Measurements from ENCODE around the gene KDSR. TPM values are rescaled to one million over a fixed set of nuclear protein-coding genes. Genes with fewer than 3 reads are reported as not detected.

KDSR gene
- polyA plus RNA-seq, 1 donor from 2014 or later: 14.7 TPM

GRCh38 chr18:63292831-63293683 lies 73.9 kb downstream of the KDSR start:
- no peaks in the 10 kb centered on the region for H4K20me1 ChIP-seq (ENCODE audit: insufficient read depth)
- H2AFZ ChIP-seq (ENCODE audit: low read depth, low read length): no peak overlapping the region
- H3K9ac ChIP-seq (ENCODE audit: low read length): no peak overlapping the region
- no peaks in the 10 kb centered on the region for H3F3A ChIP-seq (ENCODE audit: insufficient read depth, low read length, poor library complexity, severe bottlenecking)
- H3K4me2 ChIP-seq (ENCODE audit: low read length): no peak overlapping the region
- no peaks in the 10 kb centered on the region for H3K9me2 ChIP-seq (ENCODE audit: insufficient read depth, low read length)
- H3K36me3 ChIP-seq (ENCODE audit: insufficient read depth, low read length): no peaks in the 10 kb centered on the region
- no peaks in the 10 kb centered on the region for H3K9me3 ChIP-seq (ENCODE audit: low read length)
- no peak overlapping the region for H3K27ac ChIP-seq (ENCODE audit: low read length)
- H3K79me2 ChIP-seq (replicated peaks; ENCODE audit: insufficient read depth, low read length): no peaks in the 10 kb centered on the region
- no peaks in the 10 kb centered on the region for H3K27me3 ChIP-seq (ENCODE audit: insufficient read depth, low read depth, low read length)
- H3K4me3 ChIP-seq (ENCODE audit: low read length): no peak overlapping the region
- TF ChIP-seq MXI1 (conservative IDR thresholded peaks at IDR 0.05; ENCODE audit: poor library complexity, severe bottlenecking) (no peak), EZH2 (IDR thresholded peaks at IDR 0.05; ENCODE audit: borderline replicate concordance, insufficient read depth, low read length, poor library complexity, severe bottlenecking) (no peak), POLR2AphosphoS5 (IDR thresholded peaks at IDR 0.05) (no peak), EP300 (conservative IDR thresholded peaks at IDR 0.05; ENCODE audit: poor library complexity, severe bottlenecking) (no peak), SMC3 (conservative IDR thresholded peaks at IDR 0.05; ENCODE audit: poor library complexity) (no peak), RAD21 (conservative IDR thresholded peaks at IDR 0.05) (no peak)
- TF ChIP-seq, protein P1, sequence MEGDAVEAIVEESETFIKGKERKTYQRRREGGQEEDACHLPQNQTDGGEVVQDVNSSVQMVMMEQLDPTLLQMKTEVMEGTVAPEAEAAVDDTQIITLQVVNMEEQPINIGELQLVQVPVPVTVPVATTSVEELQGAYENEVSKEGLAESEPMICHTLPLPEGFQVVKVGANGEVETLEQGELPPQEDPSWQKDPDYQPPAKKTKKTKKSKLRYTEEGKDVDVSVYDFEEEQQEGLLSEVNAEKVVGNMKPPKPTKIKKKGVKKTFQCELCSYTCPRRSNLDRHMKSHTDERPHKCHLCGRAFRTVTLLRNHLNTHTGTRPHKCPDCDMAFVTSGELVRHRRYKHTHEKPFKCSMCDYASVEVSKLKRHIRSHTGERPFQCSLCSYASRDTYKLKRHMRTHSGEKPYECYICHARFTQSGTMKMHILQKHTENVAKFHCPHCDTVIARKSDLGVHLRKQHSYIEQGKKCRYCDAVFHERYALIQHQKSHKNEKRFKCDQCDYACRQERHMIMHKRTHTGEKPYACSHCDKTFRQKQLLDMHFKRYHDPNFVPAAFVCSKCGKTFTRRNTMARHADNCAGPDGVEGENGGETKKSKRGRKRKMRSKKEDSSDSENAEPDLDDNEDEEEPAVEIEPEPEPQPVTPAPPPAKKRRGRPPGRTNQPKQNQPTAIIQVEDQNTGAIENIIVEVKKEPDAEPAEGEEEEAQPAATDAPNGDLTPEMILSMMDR (IDR thresholded peaks at IDR 0.05; ENCODE audit: poor library complexity, severe bottlenecking): no peak

- Histone ChIP-seq H3K27me3 (ENCODE audit: insufficient read depth, low read depth, low read length) (no peaks in the 10 kb centered on the region), H3K36me3 (ENCODE audit: insufficient read depth, low read length) (no peaks in the 10 kb centered on the region), H3F3A (ENCODE audit: insufficient read depth, low read length, poor library complexity, severe bottlenecking) (no peaks in the 10 kb centered on the region), H3K9me2 (ENCODE audit: insufficient read depth, low read length) (no peaks in the 10 kb centered on the region), H3K4me3 (ENCODE audit: low read length) (no peak overlapping the region), H3K9me3 (ENCODE audit: low read length) (no peaks in the 10 kb centered on the region), H3K79me2 (replicated peaks; ENCODE audit: insufficient read depth, low read length) (no peaks in the 10 kb centered on the region), H3K4me2 (ENCODE audit: low read length) (no peak overlapping the region), H4K20me1 (ENCODE audit: insufficient read depth) (no peaks in the 10 kb centered on the region), H3K27ac (ENCODE audit: low read length) (no peak overlapping the region), H3K9ac (ENCODE audit: low read length) (no peak overlapping the region), H2AFZ (ENCODE audit: low read depth, low read length) (no peak overlapping the region)
- TF ChIP-seq EZH2 (IDR thresholded peaks at IDR 0.05; ENCODE audit: borderline replicate concordance, insufficient read depth, low read length, poor library complexity, severe bottlenecking): no peak
- TF ChIP-seq, protein P1 (IDR thresholded peaks at IDR 0.05; ENCODE audit: poor library complexity, severe bottlenecking): no peak
- TF ChIP-seq POLR2AphosphoS5 (IDR thresholded peaks at IDR 0.05): no peak
- no peak for TF ChIP-seq EP300 (conservative IDR thresholded peaks at IDR 0.05; ENCODE audit: poor library complexity, severe bottlenecking)
- TF ChIP-seq, protein P2, sequence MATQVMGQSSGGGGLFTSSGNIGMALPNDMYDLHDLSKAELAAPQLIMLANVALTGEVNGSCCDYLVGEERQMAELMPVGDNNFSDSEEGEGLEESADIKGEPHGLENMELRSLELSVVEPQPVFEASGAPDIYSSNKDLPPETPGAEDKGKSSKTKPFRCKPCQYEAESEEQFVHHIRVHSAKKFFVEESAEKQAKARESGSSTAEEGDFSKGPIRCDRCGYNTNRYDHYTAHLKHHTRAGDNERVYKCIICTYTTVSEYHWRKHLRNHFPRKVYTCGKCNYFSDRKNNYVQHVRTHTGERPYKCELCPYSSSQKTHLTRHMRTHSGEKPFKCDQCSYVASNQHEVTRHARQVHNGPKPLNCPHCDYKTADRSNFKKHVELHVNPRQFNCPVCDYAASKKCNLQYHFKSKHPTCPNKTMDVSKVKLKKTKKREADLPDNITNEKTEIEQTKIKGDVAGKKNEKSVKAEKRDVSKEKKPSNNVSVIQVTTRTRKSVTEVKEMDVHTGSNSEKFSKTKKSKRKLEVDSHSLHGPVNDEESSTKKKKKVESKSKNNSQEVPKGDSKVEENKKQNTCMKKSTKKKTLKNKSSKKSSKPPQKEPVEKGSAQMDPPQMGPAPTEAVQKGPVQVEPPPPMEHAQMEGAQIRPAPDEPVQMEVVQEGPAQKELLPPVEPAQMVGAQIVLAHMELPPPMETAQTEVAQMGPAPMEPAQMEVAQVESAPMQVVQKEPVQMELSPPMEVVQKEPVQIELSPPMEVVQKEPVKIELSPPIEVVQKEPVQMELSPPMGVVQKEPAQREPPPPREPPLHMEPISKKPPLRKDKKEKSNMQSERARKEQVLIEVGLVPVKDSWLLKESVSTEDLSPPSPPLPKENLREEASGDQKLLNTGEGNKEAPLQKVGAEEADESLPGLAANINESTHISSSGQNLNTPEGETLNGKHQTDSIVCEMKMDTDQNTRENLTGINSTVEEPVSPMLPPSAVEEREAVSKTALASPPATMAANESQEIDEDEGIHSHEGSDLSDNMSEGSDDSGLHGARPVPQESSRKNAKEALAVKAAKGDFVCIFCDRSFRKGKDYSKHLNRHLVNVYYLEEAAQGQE (IDR thresholded peaks at IDR 0.05; ENCODE audit: borderline replicate concordance): no peak
- TF ChIP-seq MXI1 (conservative IDR thresholded peaks at IDR 0.05; ENCODE audit: poor library complexity, severe bottlenecking): no peak
- TF ChIP-seq SMC3 (conservative IDR thresholded peaks at IDR 0.05; ENCODE audit: poor library complexity): no peak
- TF ChIP-seq RAD21 (conservative IDR thresholded peaks at IDR 0.05): no peak
- TF ChIP-seq TAF1 (IDR thresholded peaks at IDR 0.05; ENCODE audit: low read depth): no peak
Measured at GRCh38 chr18:63291278-63291677, 75.7 kb downstream of the KDSR start.
